Effector CD8-positive, alpha-beta T cell (primary cell): Measurements from ENCODE around the gene ATP8B3.
"Not testable (repeated sequence)": the region's sequence is repeated elsewhere in the genome, so short reads cannot be mapped to it uniquely, and the experiment has no call there.

ENCODE experiments used
- DNase-seq: peaks from one replicate; lab custom pipeline; 2025; lab: John Stamatoyannopoulos, UW

The ATP8B3 gene

GRCh38 chr19:1797313-1797712 lies 14.8 kb downstream of the ATP8B3 start:
- not testable (repeated sequence) for DNase-seq

GRCh38 chr19:1796395-1797142 lies 15.5 kb downstream of the ATP8B3 start:
- DNase-seq = no peak

GRCh38 chr19:1794424-1795172 lies 17.5 kb downstream of the ATP8B3 start:
- DNase-seq = no peak

GRCh38 chr19:1791879-1792278 lies 20.2 kb downstream of the ATP8B3 start:
- no peak for DNase-seq

GRCh38 chr19:1790054-1790792 lies 21.9 kb downstream of the ATP8B3 start:
- no peak for DNase-seq

- DNase-seq = no peak
Observed at GRCh38 chr19:1789261-1790041, 22.6 kb downstream of the ATP8B3 start.

GRCh38 chr19:1787116-1787515 lies 25.0 kb downstream of the ATP8B3 start:
- DNase-seq = no peak

- DNase-seq = no peak
Observed at GRCh38 chr19:1786668-1787067, 25.4 kb downstream of the ATP8B3 start.

GRCh38 chr19:1785310-1785709 lies 26.8 kb downstream of the ATP8B3 start:
- DNase-seq = no peak

- no peak for DNase-seq
Observed at GRCh38 chr19:1783874-1784273, 28.2 kb downstream of the ATP8B3 start.

- DNase-seq = no peak
Observed at GRCh38 chr19:1783354-1783753, 28.7 kb downstream of the ATP8B3 start.

- no peak for DNase-seq
Observed at GRCh38 chr19:1782521-1782920, 29.6 kb downstream of the ATP8B3 start.

GRCh38 chr19:1780272-1780958 lies 31.7 kb downstream of the ATP8B3 start:
- no peak for DNase-seq

GRCh38 chr19:1779574-1779973 lies 32.5 kb downstream of the ATP8B3 start:
- DNase-seq = no peak

- DNase-seq = no peak
Observed at GRCh38 chr19:1777149-1777548, 34.9 kb downstream of the ATP8B3 start.

- no peak for DNase-seq
Observed at GRCh38 chr19:1776606-1777147, 35.4 kb downstream of the ATP8B3 start.

GRCh38 chr19:1775951-1776605 lies 36.0 kb downstream of the ATP8B3 start:
- DNase-seq = no peak

- no peak for DNase-seq
Observed at GRCh38 chr19:1774989-1775772, 36.9 kb downstream of the ATP8B3 start.

- no peak for DNase-seq
Observed at GRCh38 chr19:1773184-1773583, 38.9 kb downstream of the ATP8B3 start.
